H1 (cell line): ENCODE measurements around the gene PTPN7. TPM values are rescaled to one million over a fixed set of nuclear protein-coding genes. Genes with fewer than 3 reads are reported as not detected.

ENCODE experiments used
- CTCF ChIA-PET: fragments of 300-600 bp; sonication (Branson Sonifier 250); formaldehyde crosslinking; loops from one replicate; lab custom pipeline; 2021; ENCODE audit not compliant: partially characterized antibody; lab: Charles Lee
- POLR2A ChIA-PET: fragments of 300-600 bp; sonication (Branson Sonifier 250); formaldehyde crosslinking; loops from one replicate; lab custom pipeline; 2021; ENCODE audit warnings: inconsistent platforms; ENCODE audit not compliant: partially characterized antibody; lab: Charles Lee
- DNase-seq, 2 experiments: peaks; one replicate each; pipeline versions ENCODE4 v3.0.0 to v3.0.0-alpha.2; 2010 to 2022; ENCODE audit warnings: low spot score in 2 of 2, low read depth in 1 of 2, mixed read lengths in 1 of 2
- FAIRE-seq: peaks from 2 replicates; lab custom pipeline; 2011; peaks lifted over from hg19 to GRCh38; lab: Jason Lieb, UNC
- H2AFZ ChIP-seq: 2 replicates; pipeline ENCODE4 v1.8.1; 2012; ENCODE audit warnings: low read length, inconsistent platforms
- H2AK5ac ChIP-seq: 2 replicates; pipeline ENCODE4 v1.6.1; 2013; ENCODE audit warnings: low read depth, low read length
- H2BK120ac ChIP-seq: replicated peaks from 2 replicates; pipeline ENCODE3; 2013; ENCODE audit warnings: low read depth, low read length, inconsistent platforms
- H2BK12ac ChIP-seq: 2 replicates; pipeline ENCODE4 v1.6.1; 2013; ENCODE audit warnings: low read depth, low read length
- H2BK15ac ChIP-seq: 2 replicates; pipeline ENCODE4 v1.6.1; 2013; ENCODE audit warnings: low read length
- H2BK20ac ChIP-seq: 2 replicates; pipeline ENCODE4 v1.6.1; 2013; ENCODE audit warnings: low read length
- H2BK5ac ChIP-seq: 2 replicates; pipeline ENCODE4 v1.6.1; 2013; ENCODE audit warnings: low read depth, low read length
- H3K14ac ChIP-seq: 2 replicates; pipeline ENCODE4 v1.6.1; 2013; ENCODE audit warnings: inconsistent platforms; ENCODE audit not compliant: insufficient read length
- H3K18ac ChIP-seq: 2 replicates; pipeline ENCODE4 v1.6.1; 2013; ENCODE audit warnings: low read length; ENCODE audit errors: extremely low read depth
- H3K23ac ChIP-seq: 2 replicates; pipeline ENCODE4 v1.6.1; 2013; ENCODE audit warnings: inconsistent platforms; ENCODE audit not compliant: insufficient read length
- H3K23me2 ChIP-seq: 2 replicates; pipeline ENCODE4 v1.6.1; 2013; ENCODE audit warnings: low read depth, low read length
- H3K27ac ChIP-seq: 2 replicates; pipeline ENCODE4 v1.6.1; 2011; ENCODE audit warnings: low read depth, low read length, inconsistent platforms
- H3K27me3 ChIP-seq, 4 experiments: replicated peaks in 1 of 4; 1 replicate in 1 of 4; 2 replicates in 3 of 4; pipeline versions ENCODE4 v1.6.1 to v1.8.1; 2011 to 2013; ENCODE audit warnings: low read length in 3 of 4, mild to moderate bottlenecking in 3 of 4, inconsistent platforms in 2 of 4, mixed read lengths in 2 of 4, moderate library complexity in 1 of 4; ENCODE audit not compliant: control insufficient read depth in 3 of 4, insufficient read depth in 3 of 4; ENCODE audit errors: extremely low read depth in 1 of 4
- H3K36me3 ChIP-seq, 4 experiments: 2 replicates each; pipeline versions ENCODE4 v1.6.1 to v1.8.1; 2011 to 2013; ENCODE audit warnings: mild to moderate bottlenecking in 4 of 4, low read length in 3 of 4, moderate library complexity in 2 of 4, control low read depth in 1 of 4, inconsistent platforms in 1 of 4; ENCODE audit not compliant: insufficient read depth in 4 of 4, control insufficient read depth in 2 of 4
- H3K4ac ChIP-seq: replicated peaks from 2 replicates; pipeline ENCODE3; 2013; ENCODE audit warnings: low read length, low read depth, mixed read lengths, inconsistent platforms; ENCODE audit not compliant: insufficient read length
- H3K4me1 ChIP-seq, 4 experiments: replicated peaks in 1 of 4; 1 replicate in 1 of 4; 2 replicates in 3 of 4; pipeline versions ENCODE4 v1.6.1 to v1.8.1; 2011 to 2013; ENCODE audit warnings: low read length in 3 of 4, inconsistent platforms in 2 of 4, mixed read lengths in 1 of 4; ENCODE audit not compliant: insufficient read depth in 4 of 4, control insufficient read depth in 3 of 4
- H3K4me2 ChIP-seq, 2 experiments: 2 replicates each; pipeline versions ENCODE4 v1.6.1 to v1.8.1; 2011 to 2013; ENCODE audit warnings: low read depth in 2 of 2, low read length in 2 of 2, control low read depth in 1 of 2, inconsistent platforms in 1 of 2, mild to moderate bottlenecking in 1 of 2; ENCODE audit not compliant: insufficient read depth in 1 of 2
- H3K4me3 ChIP-seq, 4 experiments: fragments of 200-600, 300-600 bp in 1 of 4; sonication (generic), shearing (Covaris generic), sonication (Bioruptor Twin) in 1 of 4; 2 replicates each; pipeline versions ENCODE4 v1.5.1 to v1.8.1; 2011 to 2016; ENCODE audit warnings: low read length in 4 of 4, low read depth in 3 of 4, control low read depth in 2 of 4, inconsistent platforms in 2 of 4, mild to moderate bottlenecking in 2 of 4, mixed read lengths in 1 of 4, moderate library complexity in 1 of 4; ENCODE audit not compliant: insufficient read depth in 2 of 4; ENCODE audit errors: extremely low read depth in 1 of 4
- H3K56ac ChIP-seq: replicated peaks from 2 replicates; pipeline ENCODE3; 2013; ENCODE audit warnings: low read depth, mild to moderate bottlenecking, mixed read lengths, low read length, inconsistent platforms; ENCODE audit not compliant: insufficient read length
- H3K79me1 ChIP-seq: 2 replicates; pipeline ENCODE4 v1.6.1; 2013; ENCODE audit warnings: low read depth, low read length, control low read depth
- H3K79me2 ChIP-seq, 2 experiments: 2 replicates each; pipeline versions ENCODE4 v1.6.1 to v1.8.1; 2012 to 2013; ENCODE audit warnings: low read length in 2 of 2, mild to moderate bottlenecking in 2 of 2, inconsistent platforms in 1 of 2; ENCODE audit not compliant: insufficient read depth in 2 of 2, control insufficient read depth in 1 of 2
- H3K9ac ChIP-seq, 4 experiments: replicated peaks in 1 of 4; 1 replicate in 1 of 4; 2 replicates in 3 of 4; pipeline versions ENCODE4 v1.6.1 to v1.8.1; 2011 to 2013; ENCODE audit warnings: low read depth in 3 of 4, low read length in 3 of 4, control low read depth in 2 of 4, mild to moderate bottlenecking in 2 of 4, moderate library complexity in 2 of 4, inconsistent platforms in 1 of 4; ENCODE audit errors: extremely low read depth in 1 of 4
- H3K9me3 ChIP-seq, 2 experiments: 2 replicates each; pipeline versions ENCODE4 v1.6.1 to v1.8.1; 2012 to 2013; ENCODE audit warnings: mild to moderate bottlenecking in 2 of 2, moderate library complexity in 2 of 2, control low read depth in 1 of 2, inconsistent platforms in 1 of 2, low read depth in 1 of 2, low read length in 1 of 2, mixed read lengths in 1 of 2; ENCODE audit not compliant: insufficient read depth in 2 of 2
- H4K20me1 ChIP-seq, 2 experiments: replicated peaks in 1 of 2; 2 replicates each; pipeline versions ENCODE3 to v1.8.1; 2011 to 2013; ENCODE audit warnings: inconsistent platforms in 2 of 2, low read length in 2 of 2, mild to moderate bottlenecking in 1 of 2; ENCODE audit not compliant: insufficient read depth in 2 of 2, control insufficient read depth in 1 of 2
- H4K5ac ChIP-seq: 2 replicates; pipeline ENCODE4 v1.6.1; 2013; ENCODE audit warnings: low read length, low read depth, mixed read lengths, inconsistent platforms; ENCODE audit not compliant: insufficient read length
- H4K8ac ChIP-seq: 2 replicates; pipeline ENCODE4 v1.8.0; 2013; ENCODE audit warnings: mild to moderate bottlenecking, moderate library complexity, low read length, inconsistent platforms; ENCODE audit not compliant: insufficient read depth; ENCODE audit errors: extremely low read depth
- H4K91ac ChIP-seq: replicated peaks from 2 replicates; pipeline ENCODE3; 2013; ENCODE audit warnings: low read length, mixed read lengths, inconsistent platforms; ENCODE audit not compliant: insufficient read length
- CEBPB ChIP-seq: IDR thresholded peaks from 2 replicates; pipeline ENCODE4 v1.6.1; 2012; ENCODE audit warnings: low read depth, low read length
- CHD2 ChIP-seq: IDR thresholded peaks from 2 replicates; pipeline ENCODE4 v1.6.1; 2012; ENCODE audit warnings: low read length, improper control_type of control experiment
- NANOG ChIP-seq: IDR thresholded peaks from 2 replicates; pipeline ENCODE4 v1.6.1; 2011; ENCODE audit warnings: low read length, low read depth, mild to moderate bottlenecking, inconsistent platforms; ENCODE audit not compliant: insufficient read depth, poor library complexity, severe bottlenecking
- RFX5 ChIP-seq: IDR thresholded peaks from 2 replicates; pipeline ENCODE4 v1.6.1; 2011; ENCODE audit warnings: low read depth, low read length, improper control_type of control experiment, borderline replicate concordance
- RXRA ChIP-seq: IDR thresholded peaks from 2 replicates; pipeline ENCODE4 v1.6.1; 2011; ENCODE audit warnings: low read depth, mild to moderate bottlenecking, low read length, moderate library complexity; ENCODE audit not compliant: insufficient read depth
- SP2 ChIP-seq: IDR thresholded peaks from 2 replicates; pipeline ENCODE4 v1.6.1; 2012; ENCODE audit warnings: mild to moderate bottlenecking, low read length, inconsistent platforms
- ZNF274 ChIP-seq: IDR thresholded peaks from 2 replicates; pipeline ENCODE4 v1.7.0; 2012; ENCODE audit warnings: low read length, borderline replicate concordance; ENCODE audit errors: extremely low read depth
- WGBS, 2 experiments: shearing (Covaris generic) in 1 of 2; methylation state at CpG; one replicate each; pipeline versions ENCODE4 v1.1.6 to v1.1.7; 2013 to 2015; ENCODE audit warnings: low lambda C conversion rate in 2 of 2, mixed read lengths in 2 of 2, inconsistent platforms in 1 of 2, low coverage in 1 of 2, missing lambda C conversion rate in 1 of 2; ENCODE audit not compliant: insufficient replicate concordance in 2 of 2, insufficient coverage in 1 of 2, insufficient read length in 1 of 2; ENCODE audit errors: extremely low coverage in 1 of 2, missing lambda C conversion rate in 1 of 2; 5-methylcytosine and 5-hydroxymethylcytosine counted together
- polyA plus RNA-seq, 7 experiments: library from polyadenylated mRNA; depleted of rRNA in 3 of 7; stranded (reverse) in 5 of 7; unstranded in 2 of 7; fragments of >200 nt in 5 of 7; fragments of 200-250 nt in 2 of 7; gene quantifications; 1 replicate in 5 of 7; 2 replicates in 1 of 7; 4 replicates in 1 of 7; pipeline versions ENCODE4 v1.2.1 to v1.2.3, GENCODE V29; 2011 to 2013; ENCODE audit warnings: missing spikeins in 2 of 7, mixed read lengths in 2 of 7
- total RNA-seq: library from RNA; stranded (reverse); fragmentation: NEBNext Ultra II Directional; extraction: Animal tissue kit (Norgen Biotek cat#: 25700); gene quantifications from 2 replicates; pipeline ENCODE4 v1.2.1, GENCODE V29; 2021
- TF ChIP-seq, protein P1 (sequence below): IDR thresholded peaks from 2 replicates; pipeline ENCODE4 v1.6.1; 2012; ENCODE audit warnings: inconsistent platforms
- TF ChIP-seq, protein P2 (sequence below): IDR thresholded peaks from 2 replicates; pipeline ENCODE4 v1.6.1; 2011; ENCODE audit warnings: low read depth, mild to moderate bottlenecking, low read length; ENCODE audit not compliant: insufficient read depth

The PTPN7 gene
- total and polyA plus RNA-seq, 2 of the 8 experiments (the other 6 are each of a cell fraction or from before 2014, with no cell fraction given): 0.20 TPM; not detected in 1

DNA sequence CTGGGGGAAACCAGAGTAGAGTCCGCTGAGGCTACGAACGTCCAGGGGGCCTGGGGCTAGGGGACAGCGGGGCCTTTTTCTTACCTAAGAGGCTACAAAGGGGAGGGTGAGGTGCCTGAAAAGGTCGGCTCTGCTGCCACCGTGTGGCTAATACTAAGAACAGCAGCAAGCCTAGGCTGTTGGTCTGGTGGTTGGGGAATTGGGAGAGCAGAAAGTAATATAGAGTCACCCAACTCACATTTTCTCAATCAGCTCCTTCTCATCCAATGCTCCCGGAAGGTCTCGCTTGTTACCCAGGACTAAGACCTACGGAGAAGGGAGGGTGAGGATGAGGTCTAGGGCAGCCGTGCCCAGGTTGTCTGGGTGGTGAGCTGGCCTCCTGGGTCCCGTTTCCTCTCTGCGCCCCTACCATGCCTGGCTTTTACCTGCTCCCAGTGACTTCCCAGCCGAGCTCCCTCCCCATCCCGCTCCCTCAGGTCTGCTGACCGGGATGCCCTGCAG lies 25.1 kb downstream of the PTPN7 start:
- Histone ChIP-seq H2BK20ac (no peak overlapping the region), H3K56ac (no peak overlapping the region), H4K5ac (no peak overlapping the region), H3K23ac (no peak overlapping the region), H2BK5ac (0 out of 2 replicates have a peak overlapping the region, but pooled peaks have one; percentile 8), H2AK5ac (no peak overlapping the region), H2BK12ac (no peak overlapping the region), H3K4me1 (peaks cover 0 to 11% (median 4%) of the 10 kb centered on the region in 4 experiments; a peak in 3 of 7 replicates), H2BK120ac (no peak overlapping the region), H4K8ac (peak overlapping the region; percentile 7; the same call in 1 of the 2 replicates), H3K4me3 (no peak overlapping the region), H4K20me1 (peaks cover 0 to 8% of the 10 kb centered on the region in 2 experiments), H3K23me2 (no peaks in the 10 kb centered on the region), H3K9ac (no peak overlapping the region), H3K79me2 (peaks cover 0 to 14% of the 10 kb centered on the region in 2 experiments; a peak in 2 of 4 replicates), H3K27ac (0 out of 2 replicates have a peak overlapping the region, but pooled peaks have one; percentile 17), H3K18ac (no peak overlapping the region), H3K4me2 (no peak overlapping the region), H2BK15ac (no peak overlapping the region), H2AFZ (no peak overlapping the region), H3K79me1 (no peaks in the 10 kb centered on the region), H3K14ac (no peak overlapping the region), H4K91ac (no peak overlapping the region), H3K9me3 (no peaks in the 10 kb centered on the region), H3K4ac (no peak overlapping the region), H3K27me3 (no peaks in the 10 kb centered on the region; a peak in 1 of 7 replicates), H3K36me3 (peaks cover 3 to 32% (median 10%) of the 10 kb centered on the region in 4 experiments; a peak in 5 of 8 replicates)
- DNase-seq (peak in 1 of 2 experiments; percentile 69), FAIRE-seq (peak; percentile 48)
- CTCF ChIA-PET: interaction anchor here (0.7 to 29.2 kb wide), 40 partner anchors 9 to 601 kb away, joined by 3 to 1014 read pairs (median 4); partner anchors contain the start of genes ARL8A, ELF3, GPR37L1 and LGR6
- POLR2A ChIA-PET: interaction anchor here (1.0 to 1.8 kb wide), 10 partner anchors 9 to 128 kb away, joined by 3 to 12 read pairs (median 4); partner anchors contain the start of genes ARL8A, ELF3 and GPR37L1
- 50% methylated on average over 13 of the region's 15 CpGs; no CpG with 5 or more reads in 1 of the 2 experiments for WGBS, 2 experiments
- TF ChIP-seq, protein P1, sequence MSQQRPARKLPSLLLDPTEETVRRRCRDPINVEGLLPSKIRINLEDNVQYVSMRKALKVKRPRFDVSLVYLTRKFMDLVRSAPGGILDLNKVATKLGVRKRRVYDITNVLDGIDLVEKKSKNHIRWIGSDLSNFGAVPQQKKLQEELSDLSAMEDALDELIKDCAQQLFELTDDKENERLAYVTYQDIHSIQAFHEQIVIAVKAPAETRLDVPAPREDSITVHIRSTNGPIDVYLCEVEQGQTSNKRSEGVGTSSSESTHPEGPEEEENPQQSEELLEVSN: no peak
- TF ChIP-seq CEBPB (no peak), NANOG (no peak), ZNF274 (no peak), SP2 (no peak), RXRA (no peak), CHD2 (no peak), RFX5 (no peak)
- TF ChIP-seq, protein P2, sequence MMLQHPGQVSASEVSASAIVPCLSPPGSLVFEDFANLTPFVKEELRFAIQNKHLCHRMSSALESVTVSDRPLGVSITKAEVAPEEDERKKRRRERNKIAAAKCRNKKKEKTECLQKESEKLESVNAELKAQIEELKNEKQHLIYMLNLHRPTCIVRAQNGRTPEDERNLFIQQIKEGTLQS: no peak
